Psoas muscle (tissue), 8 donors: Measurements from ENCODE around the gene ATF6. TPM values are rescaled to one million over a fixed set of nuclear protein-coding genes. Genes with fewer than 3 reads are reported as not detected.
A peak's percentile ranks its signal among the peaks of the same experiment; 100 is the strongest.

ENCODE experiments used
- ATAC-seq, 4 donors: fragments of 200-7000 bp; cut with Tn5 transposase; one replicate each; pipeline ENCODE4 v1.9.1; 2020; ENCODE audit warnings: moderate library complexity in 3 of 4, mild to moderate bottlenecking in 2 of 4
- DNase-seq, 2 donors: peaks; one replicate each; pipeline ENCODE4 v3.0.0-alpha.2; 2020
- H3K27ac ChIP-seq: fragments of 200-600 bp; one replicate; pipeline ENCODE4 v1.8.0; 2022
- H3K27me3 ChIP-seq, 3 donors: fragments of 200-600 bp in 1 of 3; one replicate each; pipeline versions ENCODE4 v1.6.1 to v1.8.0; 2013 to 2022; ENCODE audit warnings: low read length in 2 of 3, mild to moderate bottlenecking in 2 of 3, moderate library complexity in 1 of 3; ENCODE audit not compliant: insufficient read depth in 3 of 3
- H3K36me3 ChIP-seq, 2 donors: fragments of 200-600 bp in 1 of 2; one replicate each; pipeline versions ENCODE4 v1.6.1 to v1.8.0; 2013 to 2022; ENCODE audit warnings: low read depth in 1 of 2, mild to moderate bottlenecking in 1 of 2, moderate library complexity in 1 of 2; ENCODE audit not compliant: insufficient read depth in 1 of 2
- H3K4me1 ChIP-seq: fragments of 200-600 bp; one replicate; pipeline ENCODE4 v1.8.0; 2022
- H3K4me3 ChIP-seq: fragments of 200-600 bp; one replicate; pipeline ENCODE4 v1.8.0; 2022; ENCODE audit warnings: mild to moderate bottlenecking
- H3K9me3 ChIP-seq: fragments of 200-600 bp; one replicate; pipeline ENCODE4 v1.8.0; 2022
- CTCF ChIP-seq: fragments of 200-600 bp; IDR thresholded peaks from one replicate; pipeline ENCODE4 v1.8.0; 2022; ENCODE audit warnings: antibody characterized with exemption
- WGBS, 3 donors: extraction: QIAGEN DNeasy Blood & Tissue Kit; methylation state at CpG; one replicate each; pipeline versions ENCODE4 v1.1.6 to v1.1.7; 2013; 5-methylcytosine and 5-hydroxymethylcytosine counted together
- intact Hi-C, 2 donors: fragments of 100-400 bp; cut with DNase I; formaldehyde crosslinking; loops; one replicate each; pipeline versions ENCODE4 v1.11.0 to v1.14.2; 2022
- polyA plus RNA-seq, 3 donors: library from polyadenylated mRNA; stranded (reverse); fragments of 200-250 nt; gene quantifications; one replicate each; pipeline ENCODE4 v1.2.3, GENCODE V29; 2013
- total RNA-seq, 4 donors: library from RNA; stranded (reverse); fragmentation: NEBNext Ultra II Directional in 2 of 4; extraction: Animal tissue kit (Norgen Biotek cat#: 25700) in 2 of 4; gene quantifications; one replicate each; pipeline versions ENCODE4 v1.2.1 to v1.2.4, GENCODE V29; 2021 to 2023
- donor health status: healthy with polysubstance abuse.
- donor health status: DM: no; HTN: no; CAD: no; lungs with moderate emphysema.
- donor health status: Bipolar disorder and iron deficiency.
- donor health status: healthy.
- donor health status: DM: yes; HTN: yes; CAD: no.
- donor health status: DM: no; HTN: no; CAD: no.
- donor health status: DM: no; HTN: no; CAD: no.
- donor health status: DM: yes; HTN: yes; CAD: no.

Gene ATF6
- total and polyA plus RNA-seq, 7 donors = 6.4 to 17.1 (median 11.0) TPM

- Histone ChIP-seq H3K27ac (no peak overlapping the region), H3K36me3 (no peaks in the 10 kb centered on the region), H3K27me3 (no peaks in the 10 kb centered on the region), H3K4me3 (no peak overlapping the region), H3K9me3 (no peaks in the 10 kb centered on the region), H3K4me1 (no peaks in the 10 kb centered on the region)
- ATAC-seq (no peak), DNase-seq (no peak)
- 96 to 99% (median 97%) methylated on average over 2 of the region's 2 CpGs for WGBS, 3 donors
- intact Hi-C loops = no loop called here
- no peak for TF ChIP-seq CTCF
These were observed 136.1 kb downstream of the ATF6 start for GRCh38 chr1:161902182-161902581.

GRCh38 chr1:161905269-161905884 is 139.3 kb downstream of the ATF6 start:
- 98 to 100% (median 98%) methylated on average over 3 of the region's 3 CpGs for WGBS, 3 donors
- Histone ChIP-seq H3K4me1 (no peaks in the 10 kb centered on the region), H3K4me3 (no peak overlapping the region), H3K9me3 (no peaks in the 10 kb centered on the region), H3K27me3 (no peaks in the 10 kb centered on the region), H3K36me3 (no peaks in the 10 kb centered on the region), H3K27ac (no peak overlapping the region)
- intact Hi-C loops = no loop called here
- TF ChIP-seq CTCF = peak; percentile 43
- DNase-seq (no peak), ATAC-seq (peak in 1 of 4 donors; percentile 53)

- no peak overlapping the region for H3K27ac ChIP-seq
- no peak for TF ChIP-seq CTCF
- DNase-seq (no peak), ATAC-seq (no peak)
- no peaks in the 10 kb centered on the region for H3K4me1 ChIP-seq
- H3K9me3 ChIP-seq = no peaks in the 10 kb centered on the region
- no peak overlapping the region for H3K4me3 ChIP-seq
- intact Hi-C loops = no loop called here
- peaks cover 0 to 5% of the 10 kb centered on the region in 2 donors for H3K36me3 ChIP-seq
- H3K27me3 ChIP-seq = no peaks in the 10 kb centered on the region
These were observed 141.1 kb downstream of the ATF6 start for GRCh38 chr1:161907265-161907664.

- intact Hi-C loops = no loop called here
- Histone ChIP-seq H3K9me3 (no peaks in the 10 kb centered on the region), H3K36me3 (peaks cover 0 to 15% of the 10 kb centered on the region in 2 donors), H3K4me1 (no peaks in the 10 kb centered on the region), H3K4me3 (no peak overlapping the region), H3K27ac (no peak overlapping the region), H3K27me3 (no peaks in the 10 kb centered on the region)
- WGBS, 3 donors = 97 to 99% (median 97%) methylated on average over 3 of the region's 3 CpGs
- DNase-seq = no peak
- no peak for ATAC-seq
- TF ChIP-seq CTCF = no peak
These were observed 142.1 kb downstream of the ATF6 start for GRCh38 chr1:161908264-161908663.

- ATAC-seq = no peak
These were observed 144.5 kb downstream of the ATF6 start for GRCh38 chr1:161910604-161911003.

More at GRCh38 chr1:161910604-161911003, 144.5 kb downstream of the ATF6 start:
- no peaks in the 10 kb centered on the region for H3K4me1 ChIP-seq
- DNase-seq = no peak
- H3K27me3 ChIP-seq = no peaks in the 10 kb centered on the region
- no peaks in the 10 kb centered on the region for H3K9me3 ChIP-seq
- peaks cover 3 to 35% of the 10 kb centered on the region in 2 donors for H3K36me3 ChIP-seq
- H3K4me3 ChIP-seq = no peak overlapping the region
- H3K27ac ChIP-seq = no peak overlapping the region
- intact Hi-C loops = no loop called here
- no peak for TF ChIP-seq CTCF
